HEK293T (cell line): ENCODE results near the gene SRGAP2C.
"Not testable (repeated sequence)": the region's sequence is repeated elsewhere in the genome, so short reads cannot be mapped to it uniquely, and the experiment has no call there.

ENCODE experiments used
- ARNT ChIP-seq: fragments of 450-650 bp; IDR thresholded peaks from 2 replicates; pipeline ENCODE4 v1.6.1; 2017; ENCODE audit warnings: mild to moderate bottlenecking
- BHLHE40 ChIP-seq: fragments of 450-650 bp; IDR thresholded peaks from 2 replicates; pipeline ENCODE4 v1.6.1; 2016; ENCODE audit warnings: mild to moderate bottlenecking, moderate library complexity, borderline replicate concordance
- FOXA1 ChIP-seq: fragments of 450-650 bp; IDR thresholded peaks from 2 replicates; pipeline ENCODE4 v1.6.1; 2016; ENCODE audit warnings: mild to moderate bottlenecking
- FOXK2 ChIP-seq: fragments of 450-650 bp; IDR thresholded peaks from 2 replicates; pipeline ENCODE4 v1.6.1; 2016; ENCODE audit warnings: mild to moderate bottlenecking
- FOXM1 ChIP-seq: fragments of 450-650 bp; IDR thresholded peaks from 2 replicates; pipeline ENCODE4 v1.6.1; 2017; ENCODE audit warnings: mild to moderate bottlenecking, borderline replicate concordance
- HDGF ChIP-seq: fragments of 450-650 bp; IDR thresholded peaks from 2 replicates; pipeline ENCODE4 v1.6.1; 2017; ENCODE audit warnings: antibody characterized with exemption, borderline replicate concordance
- L3MBTL2 ChIP-seq: fragments of 450-650 bp; conservative IDR thresholded peaks from 2 replicates; pipeline ENCODE4 v1.6.1; 2016; ENCODE audit warnings: mild to moderate bottlenecking
- NFRKB ChIP-seq: fragments of 450-650 bp; IDR thresholded peaks from 2 replicates; pipeline ENCODE4 v1.6.1; 2016; ENCODE audit warnings: mild to moderate bottlenecking, moderate library complexity
- PKNOX1 ChIP-seq: fragments of 450-650 bp; IDR thresholded peaks from 2 replicates; pipeline ENCODE4 v1.6.1; 2016
- SP1 ChIP-seq: fragments of 450-650 bp; IDR thresholded peaks from 2 replicates; pipeline ENCODE4 v1.6.1; 2017
- SUZ12 ChIP-seq: fragments of 450-650 bp; IDR thresholded peaks from 2 replicates; pipeline ENCODE4 v1.6.1; 2016; ENCODE audit warnings: mild to moderate bottlenecking
- TARDBP ChIP-seq: fragments of 450-650 bp; IDR thresholded peaks from 2 replicates; pipeline ENCODE4 v1.6.1; 2016
- ZNF384 ChIP-seq: fragments of 450-650 bp; IDR thresholded peaks from 2 replicates; pipeline ENCODE4 v1.6.1; 2016

GRCh38 chr1:121246399-121246798, 61.6 kb downstream of the SRGAP2C start:
- TF ChIP-seq FOXK2, FOXM1, ARNT, TARDBP, BHLHE40, HDGF, SP1, FOXA1, ZNF384, L3MBTL2, SUZ12, PKNOX1, NFRKB: not testable (repeated sequence)
